Measurements from ENCODE around the gene FLT3. TPM values are rescaled to one million over a fixed set of nuclear protein-coding genes. Genes with fewer than 3 reads are reported as not detected.

The FLT3 gene
- total RNA-seq, 2 donors from 2014 or later = 0.81 to 1.1 TPM

GRCh38 chr13:28027607-28028364 is 72.6 kb downstream of the FLT3 start:
- Histone ChIP-seq H3K9me3 (no peaks in the 10 kb centered on the region), H3K27ac (no peak overlapping the region), H3K4me3 (no peak overlapping the region), H3K27me3 (replicated peaks; ENCODE audit: insufficient read depth) (no peaks in the 10 kb centered on the region), H3K4me1 (ENCODE audit: control insufficient read depth in 1 of 2, low read depth in 2 of 2) (no peaks in the 10 kb centered on the region), H3K36me3 (no peaks in the 10 kb centered on the region)
- ATAC-seq (ENCODE audit: insufficient number of reproducible peaks, low FRiP score, low read depth) (no peak), DNase-seq (ENCODE audit: low spot score) (no peak)
- TF ChIP-seq, protein P1, sequence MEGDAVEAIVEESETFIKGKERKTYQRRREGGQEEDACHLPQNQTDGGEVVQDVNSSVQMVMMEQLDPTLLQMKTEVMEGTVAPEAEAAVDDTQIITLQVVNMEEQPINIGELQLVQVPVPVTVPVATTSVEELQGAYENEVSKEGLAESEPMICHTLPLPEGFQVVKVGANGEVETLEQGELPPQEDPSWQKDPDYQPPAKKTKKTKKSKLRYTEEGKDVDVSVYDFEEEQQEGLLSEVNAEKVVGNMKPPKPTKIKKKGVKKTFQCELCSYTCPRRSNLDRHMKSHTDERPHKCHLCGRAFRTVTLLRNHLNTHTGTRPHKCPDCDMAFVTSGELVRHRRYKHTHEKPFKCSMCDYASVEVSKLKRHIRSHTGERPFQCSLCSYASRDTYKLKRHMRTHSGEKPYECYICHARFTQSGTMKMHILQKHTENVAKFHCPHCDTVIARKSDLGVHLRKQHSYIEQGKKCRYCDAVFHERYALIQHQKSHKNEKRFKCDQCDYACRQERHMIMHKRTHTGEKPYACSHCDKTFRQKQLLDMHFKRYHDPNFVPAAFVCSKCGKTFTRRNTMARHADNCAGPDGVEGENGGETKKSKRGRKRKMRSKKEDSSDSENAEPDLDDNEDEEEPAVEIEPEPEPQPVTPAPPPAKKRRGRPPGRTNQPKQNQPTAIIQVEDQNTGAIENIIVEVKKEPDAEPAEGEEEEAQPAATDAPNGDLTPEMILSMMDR (IDR thresholded peaks at IDR 0.05) = no peak

GRCh38 chr13:28027071-28027470 is 73.3 kb downstream of the FLT3 start:
- ATAC-seq (ENCODE audit: insufficient number of reproducible peaks, low FRiP score, low read depth) (no peak), DNase-seq (ENCODE audit: low spot score) (no peak)
- TF ChIP-seq, protein P1 (IDR thresholded peaks at IDR 0.05) = no peak
- H3K4me1 ChIP-seq (ENCODE audit: control insufficient read depth in 1 of 2, low read depth in 2 of 2) = no peaks in the 10 kb centered on the region
- no peak overlapping the region for H3K4me3 ChIP-seq
- H3K27me3 ChIP-seq (replicated peaks; ENCODE audit: insufficient read depth) = no peaks in the 10 kb centered on the region
- no peaks in the 10 kb centered on the region for H3K9me3 ChIP-seq
- H3K36me3 ChIP-seq = no peaks in the 10 kb centered on the region
- no peak overlapping the region for H3K27ac ChIP-seq

DNA sequence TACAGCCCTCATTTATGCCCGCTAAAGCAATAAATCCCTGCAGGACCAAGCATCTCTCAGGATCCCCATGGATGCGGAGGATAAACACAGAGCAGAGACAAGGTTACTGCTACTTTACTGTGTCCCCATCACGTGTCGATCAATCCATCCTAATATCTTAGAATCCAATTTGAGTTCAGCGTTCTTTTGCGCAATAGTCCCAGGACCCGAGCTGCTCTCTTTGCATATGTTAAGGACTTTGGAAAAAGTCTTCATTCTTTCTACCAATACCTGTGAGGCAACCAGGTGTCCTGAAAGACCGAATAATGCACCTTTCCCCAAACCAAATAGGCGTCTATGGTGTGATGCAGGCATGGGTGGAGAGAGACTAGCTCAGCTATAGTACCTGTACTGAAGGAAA is 73.9 kb downstream of the FLT3 start:
- H3K27ac ChIP-seq = no peak overlapping the region
- ATAC-seq (ENCODE audit: insufficient number of reproducible peaks, low FRiP score, low read depth) (no peak), DNase-seq (ENCODE audit: low spot score) (no peak)
- H3K9me3 ChIP-seq = no peaks in the 10 kb centered on the region
- TF ChIP-seq, protein P1 (IDR thresholded peaks at IDR 0.05) = no peak
- no peaks in the 10 kb centered on the region for H3K27me3 ChIP-seq (replicated peaks; ENCODE audit: insufficient read depth)
- no peaks in the 10 kb centered on the region for H3K36me3 ChIP-seq
- no peak overlapping the region for H3K4me3 ChIP-seq
- H3K4me1 ChIP-seq (ENCODE audit: control insufficient read depth in 1 of 2, low read depth in 2 of 2) = no peaks in the 10 kb centered on the region

- no peak for DNase-seq (ENCODE audit: low spot score)
- ATAC-seq (ENCODE audit: insufficient number of reproducible peaks, low FRiP score, low read depth) = no peak
Measured at GRCh38 chr13:28022848-28023518, 77.4 kb downstream of the FLT3 start.

GRCh38 chr13:28014301-28014700 is 86.1 kb downstream of the FLT3 start:
- Histone ChIP-seq H3K27me3 (replicated peaks; ENCODE audit: insufficient read depth) (no peaks in the 10 kb centered on the region), H3K9me3 (no peaks in the 10 kb centered on the region), H3K27ac (no peak overlapping the region), H3K4me3 (no peak overlapping the region), H3K4me1 (ENCODE audit: control insufficient read depth in 1 of 2, low read depth in 2 of 2) (no peaks in the 10 kb centered on the region), H3K36me3 (no peaks in the 10 kb centered on the region)
- no peak for DNase-seq (ENCODE audit: low spot score)
- no peak for ATAC-seq (ENCODE audit: insufficient number of reproducible peaks, low FRiP score, low read depth)
- TF ChIP-seq, protein P1 (IDR thresholded peaks at IDR 0.05) = no peak

More at GRCh38 chr13:28022848-28023518, 77.4 kb downstream of the FLT3 start:
- Histone ChIP-seq H3K4me3 (no peak overlapping the region), H3K36me3 (no peaks in the 10 kb centered on the region), H3K9me3 (no peaks in the 10 kb centered on the region), H3K27ac (no peak overlapping the region), H3K27me3 (replicated peaks; ENCODE audit: insufficient read depth) (no peaks in the 10 kb centered on the region), H3K4me1 (ENCODE audit: control insufficient read depth in 1 of 2, low read depth in 2 of 2) (no peaks in the 10 kb centered on the region)
- TF ChIP-seq, protein P1 (IDR thresholded peaks at IDR 0.05) = no peak
